HG03354 (cell line): ENCODE results near the gene NIFK.
A peak's percentile ranks its signal among the peaks of the same experiment; 100 is the strongest.

Experiments used
- ATAC-seq: cut with Tn5 transposase; IDR thresholded peaks from one replicate; pipeline ENCODE4 v1.9.1; 2021; ENCODE audit warnings: mild to moderate bottlenecking; ENCODE audit not compliant: unreplicated experiment, poor library complexity, severe bottlenecking

The NIFK gene

GRCh38 chr2:121736462-121737336 is at the start of gene NIFK:
Gene NIFK, minus strand, starts transcription at chr2:121736875. Its CDS starts 25 bp downstream, at chr2:121736850.
- peak; percentile 89 for ATAC-seq

DNA sequence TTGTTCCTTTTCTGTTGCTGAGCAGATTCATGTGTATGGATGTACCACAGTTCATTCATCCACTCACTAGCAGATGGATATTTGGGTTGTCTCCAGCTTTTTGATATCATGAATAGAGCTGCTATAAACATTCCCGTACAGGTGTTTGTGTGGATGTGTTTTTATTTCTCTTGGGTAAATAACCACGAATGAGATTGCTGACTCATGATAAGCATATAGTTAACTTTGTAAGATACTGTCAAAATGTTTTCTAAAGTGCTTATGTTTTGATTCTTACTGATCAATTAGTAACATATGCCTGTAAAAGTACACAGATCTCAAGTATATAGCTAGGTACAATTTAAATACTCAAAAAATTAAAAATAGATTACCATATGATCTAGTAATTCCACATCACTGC is 46.5 kb upstream of the NIFK start:
- no peak for ATAC-seq

DNA sequence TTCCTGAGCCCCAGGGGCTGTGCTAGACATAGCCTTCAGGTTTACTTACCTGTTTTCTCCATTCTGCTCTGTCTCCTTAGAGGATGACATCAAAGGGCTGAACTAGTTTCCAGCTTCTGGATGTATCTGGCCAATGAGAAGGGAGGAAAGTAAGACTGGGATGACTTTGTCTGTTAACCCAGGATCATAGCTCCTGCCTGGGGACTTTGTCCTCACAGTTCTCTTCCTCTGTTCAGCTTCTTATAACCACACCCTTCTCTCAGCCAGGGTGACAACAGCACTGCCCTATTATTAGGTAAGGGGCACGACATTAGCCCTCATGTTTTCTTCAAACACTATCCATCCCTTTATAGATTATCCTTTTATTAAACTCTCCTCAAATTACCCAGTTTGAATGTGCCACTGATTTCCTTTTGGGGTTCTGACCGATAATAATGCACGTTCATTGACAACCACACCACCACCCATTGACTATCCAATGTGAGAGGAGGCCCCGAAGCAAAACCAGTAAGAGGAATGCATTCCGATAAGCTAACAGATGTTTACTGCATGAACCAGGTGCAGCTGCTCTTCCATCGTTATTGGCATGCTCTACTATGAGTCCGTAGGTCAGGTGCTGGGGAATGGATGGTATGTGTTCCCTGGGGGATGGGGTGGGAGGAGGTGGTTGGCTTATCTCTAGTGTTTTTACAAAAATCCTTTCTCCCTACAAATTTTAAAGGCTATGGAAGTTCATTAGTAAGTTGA is 42.2 kb upstream of the NIFK start:
- no peak for ATAC-seq

DNA sequence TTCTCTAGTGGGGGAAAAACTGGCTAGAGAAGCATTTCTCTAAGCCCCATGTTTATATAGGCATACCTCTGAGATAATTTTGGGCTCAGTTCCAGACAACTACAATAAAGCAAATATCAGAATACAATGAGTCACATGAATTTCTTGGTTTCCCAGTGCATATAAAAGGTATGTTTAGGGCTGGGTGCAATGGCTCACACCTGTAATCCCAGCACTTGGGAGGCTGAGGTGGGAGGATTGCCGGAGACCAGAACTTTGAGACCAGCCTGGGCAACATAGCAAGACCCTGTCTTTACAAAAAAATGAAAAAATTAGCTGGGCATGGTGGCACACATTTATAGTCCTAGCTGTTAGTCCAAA is 41.0 kb upstream of the NIFK start:
- no peak for ATAC-seq

DNA sequence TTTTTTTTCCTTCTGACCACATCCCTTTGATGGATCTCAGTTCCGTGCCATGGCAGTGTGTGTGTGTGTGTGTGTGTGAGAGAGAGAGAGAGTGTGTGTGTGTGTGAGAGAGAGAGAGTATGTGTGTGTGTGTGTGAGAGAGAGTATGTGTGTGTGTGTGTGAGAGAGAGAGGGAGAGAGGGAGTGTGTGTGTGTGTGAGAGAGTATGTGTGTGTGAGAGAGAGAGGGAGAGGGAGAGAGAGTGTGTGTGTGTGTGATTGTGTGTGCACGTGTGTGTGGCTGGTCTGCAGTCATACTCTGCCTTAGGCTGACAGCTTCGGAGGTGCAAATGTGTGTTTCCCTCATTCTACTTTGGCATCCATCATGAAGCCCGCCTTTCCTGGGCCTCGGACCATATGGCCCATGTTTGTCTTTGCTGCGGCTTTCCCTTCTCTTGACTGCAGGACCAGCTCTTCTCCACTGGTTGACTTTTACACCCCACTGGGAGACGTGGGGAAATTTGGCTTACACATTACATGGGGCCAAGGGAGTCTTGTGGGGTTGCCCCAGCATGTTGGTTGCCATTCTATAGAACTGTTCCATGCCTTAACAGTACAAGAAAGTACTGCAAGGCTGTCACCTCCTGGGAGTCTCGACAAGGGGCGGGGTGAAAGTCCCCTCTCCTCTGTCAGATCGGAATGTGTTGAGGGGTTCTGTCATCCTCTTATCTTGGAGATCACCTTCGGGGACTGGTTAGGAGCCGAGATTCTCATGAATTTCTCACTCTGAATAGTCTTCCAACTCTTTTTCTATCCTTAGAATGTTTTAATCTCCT is 40.4 kb upstream of the NIFK start:
- no peak for ATAC-seq

DNA sequence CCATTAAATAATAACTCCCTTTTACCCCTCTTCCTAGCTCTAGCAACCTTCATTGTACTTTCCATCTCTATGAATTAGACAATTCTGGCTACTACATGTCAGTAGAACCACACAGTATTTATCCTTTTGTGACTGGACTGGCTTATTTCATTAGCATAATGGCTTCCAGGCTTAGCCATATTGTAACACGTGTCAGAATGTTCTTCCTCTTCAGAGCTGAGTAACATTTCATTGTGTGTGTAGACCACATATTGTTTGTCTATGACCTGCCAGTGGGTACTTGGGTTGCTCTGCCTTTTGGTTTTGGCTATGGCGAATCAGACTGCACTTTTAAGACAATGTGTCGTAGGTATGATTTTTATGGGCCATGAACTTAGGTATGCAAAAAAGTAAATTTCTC is 39.7 kb upstream of the NIFK start:
- ATAC-seq, result no peak

DNA sequence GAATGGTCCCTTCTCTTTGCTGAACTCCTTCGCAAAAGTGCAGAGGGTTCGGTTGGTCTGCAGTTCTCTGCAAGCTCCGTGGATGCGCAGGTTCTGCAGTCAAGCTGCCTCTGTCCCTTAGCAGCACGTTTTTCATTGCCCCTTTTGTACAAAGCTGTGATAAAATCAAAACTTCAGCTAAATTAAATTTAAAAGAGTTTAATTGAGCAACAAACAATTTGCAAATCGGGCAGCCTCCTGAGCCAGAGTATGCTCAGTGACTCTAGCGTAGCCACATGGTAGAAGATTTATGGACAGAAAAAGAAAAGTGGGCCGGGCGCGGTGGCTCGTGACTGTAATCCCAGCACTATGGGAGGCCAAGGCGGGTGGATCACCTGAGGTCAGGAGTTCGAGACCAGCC is 37.6 kb upstream of the NIFK start:
- ATAC-seq, result no peak

- no peak for ATAC-seq
Measured at GRCh38 chr2:121771976-121772742, 35.5 kb upstream of the NIFK start.

DNA sequence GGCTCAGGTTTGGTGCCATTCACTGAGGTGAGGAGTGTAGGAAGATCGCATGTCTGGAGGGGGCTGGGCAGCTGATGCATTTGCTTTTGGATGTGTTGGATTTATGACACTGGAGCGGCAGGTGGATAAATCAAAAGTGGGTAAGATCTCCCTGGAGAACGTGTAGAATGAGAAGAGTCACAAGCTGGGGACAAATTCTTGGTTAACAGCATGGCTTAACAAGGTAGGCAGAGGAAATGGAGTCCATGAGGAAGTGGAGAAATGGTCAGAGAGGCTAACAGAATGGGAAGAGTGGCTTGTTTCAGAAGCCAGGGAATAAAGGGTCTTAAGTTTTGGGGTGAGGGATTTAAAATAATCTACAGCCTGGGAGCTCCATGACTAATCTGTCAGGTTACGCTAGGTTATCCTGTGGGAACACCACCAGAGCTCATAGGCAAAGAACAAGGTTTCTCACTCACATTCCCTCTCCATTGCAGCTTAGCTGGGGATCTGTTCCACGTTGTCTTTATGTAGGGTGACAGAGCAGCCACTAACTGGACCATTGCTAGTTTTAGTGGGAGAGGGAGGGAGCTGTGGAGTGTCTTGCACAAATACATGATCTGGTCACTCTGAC is 31.6 kb upstream of the NIFK start:
- ATAC-seq, result no peak

DNA sequence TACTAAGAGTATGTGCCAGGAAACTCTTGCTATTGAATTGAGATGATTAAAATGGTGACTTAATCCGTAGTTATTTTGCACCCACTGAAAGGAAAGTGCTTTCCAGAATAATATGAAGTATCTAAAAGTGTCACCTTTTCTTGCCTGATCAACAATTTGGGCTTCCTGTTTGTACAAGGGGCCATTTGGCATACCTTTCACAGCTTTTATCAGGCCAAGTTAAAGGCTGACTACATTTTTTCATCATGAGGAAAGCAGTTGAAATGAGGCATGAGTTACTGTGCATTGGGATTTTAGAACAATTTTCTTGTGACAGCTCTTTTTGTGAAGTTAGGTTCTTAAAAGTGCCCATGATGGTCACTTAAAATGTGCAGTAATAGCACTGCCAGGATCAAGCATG is 29.9 kb upstream of the NIFK start:
- ATAC-seq, result no peak

GRCh38 chr2:121764681-121765228 is 28.1 kb upstream of the NIFK start:
- ATAC-seq, result no peak

DNA sequence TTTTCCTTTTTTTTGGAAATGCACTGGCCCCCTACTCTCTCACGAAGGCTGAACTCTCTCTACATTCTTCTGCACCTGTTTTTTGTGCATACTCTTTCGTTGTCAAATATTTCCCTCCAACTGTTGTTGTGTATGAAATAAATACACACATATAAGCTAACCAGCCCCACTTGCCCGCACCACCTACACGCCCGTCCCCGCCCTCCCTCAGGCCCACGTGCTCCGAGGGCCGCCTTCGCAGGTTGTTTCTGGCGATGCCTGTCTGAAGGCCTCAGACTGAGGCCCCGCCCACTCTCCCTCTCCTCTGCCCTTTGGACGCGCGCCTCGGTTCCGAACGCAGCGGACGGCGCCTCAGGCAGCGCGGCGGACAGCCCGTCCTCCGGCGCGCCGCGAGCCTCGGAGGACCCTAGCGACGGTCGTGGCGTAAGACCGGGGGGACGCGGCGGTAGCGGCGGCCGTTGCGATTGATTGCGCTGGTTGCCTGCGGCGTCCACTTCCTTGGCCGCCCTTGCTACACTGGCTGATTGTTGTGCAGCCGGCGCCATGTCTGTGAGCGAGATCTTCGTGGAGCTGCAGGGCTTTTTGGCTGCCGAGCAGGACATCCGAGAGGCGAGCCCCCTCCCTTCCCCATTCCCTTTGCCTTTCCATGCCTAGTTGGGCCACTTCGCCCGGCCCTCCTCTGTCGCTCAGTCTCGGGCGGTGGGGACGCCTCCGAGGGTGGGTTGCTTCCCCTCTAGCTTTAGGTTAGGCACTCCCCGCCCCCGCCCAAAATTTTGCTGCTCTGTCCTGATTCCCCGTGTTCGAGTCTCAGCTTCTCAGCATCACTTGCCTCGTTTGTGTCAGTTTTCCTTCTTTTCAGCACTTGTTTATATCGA is 18.8 kb upstream of the NIFK start, which contains the start of gene TSN:
TSS of gene TSN (plus strand) at position 415 of the 875 bp plus-strand sequence. CDS start at position 544, 129 bp downstream.
- peak; percentile 100 for ATAC-seq

DNA sequence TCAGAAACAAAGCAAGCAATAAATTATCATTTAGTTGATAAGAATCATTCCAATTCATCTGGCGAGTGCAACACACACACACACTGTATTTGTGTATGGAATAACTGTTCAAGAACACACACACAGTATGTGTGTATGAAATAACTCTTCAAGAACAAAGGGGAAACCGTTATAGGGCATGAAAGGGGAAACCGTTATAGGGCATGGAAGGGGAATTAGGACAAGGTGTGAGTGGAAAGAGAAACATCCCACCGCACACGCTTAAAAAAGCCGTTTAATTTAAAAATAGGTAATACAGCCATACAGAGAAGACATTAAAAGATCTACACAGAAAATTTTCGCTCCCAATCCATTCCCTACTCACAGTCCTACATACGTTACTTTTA is 18.2 kb upstream of the NIFK start:
- peak; percentile 2 for ATAC-seq

- peak; percentile 74 for ATAC-seq
Measured at GRCh38 chr2:121748202-121748601, 11.5 kb upstream of the NIFK start.

DNA sequence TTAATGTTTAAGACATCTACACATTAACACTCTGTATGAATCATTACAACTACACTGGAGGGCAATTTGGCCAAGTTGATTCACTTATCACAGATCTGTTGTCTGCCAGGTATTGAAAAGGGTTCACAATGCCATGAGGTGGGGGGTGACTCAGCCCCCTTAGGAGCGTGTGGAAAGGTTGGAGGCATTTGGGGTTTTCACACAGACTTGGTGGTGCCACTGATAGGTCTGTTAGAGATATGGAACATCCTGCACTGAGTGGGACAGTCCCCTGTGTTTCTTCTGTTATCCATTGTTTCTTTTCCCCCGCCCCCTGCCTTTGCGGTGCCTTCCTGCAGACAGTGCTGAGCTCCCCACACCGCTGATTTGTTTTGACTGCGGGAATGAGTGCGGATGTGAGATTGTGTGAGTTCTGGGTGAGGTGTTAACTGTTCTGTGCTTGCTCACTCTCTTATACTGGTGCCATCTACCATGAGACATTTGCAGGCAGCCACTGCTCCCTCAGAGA is 9.4 kb upstream of the NIFK start:
- ATAC-seq, result no peak

- ATAC-seq, result no peak
Measured at GRCh38 chr2:121741450-121741849, 4.8 kb upstream of the NIFK start.

GRCh38 chr2:121740973-121741372 is 4.3 kb upstream of the NIFK start:
- ATAC-seq, result no peak

GRCh38 chr2:121736140-121736461 is 574 bp downstream of the NIFK start:
- no peak for ATAC-seq
